Dedifferentiated amniotic fluid mesenchymal stem cell (primary cell): ENCODE measurements around the gene UBASH3B.
"Not testable (repeated sequence)": the region's sequence is repeated elsewhere in the genome, so short reads cannot be mapped to it uniquely, and the experiment has no call there.

Source experiments
- DNase-seq: peaks from one replicate; pipeline ENCODE4 v3.0.0-alpha.2; 2016; ENCODE audit errors: extremely low spot score

UBASH3B gene

DNA sequence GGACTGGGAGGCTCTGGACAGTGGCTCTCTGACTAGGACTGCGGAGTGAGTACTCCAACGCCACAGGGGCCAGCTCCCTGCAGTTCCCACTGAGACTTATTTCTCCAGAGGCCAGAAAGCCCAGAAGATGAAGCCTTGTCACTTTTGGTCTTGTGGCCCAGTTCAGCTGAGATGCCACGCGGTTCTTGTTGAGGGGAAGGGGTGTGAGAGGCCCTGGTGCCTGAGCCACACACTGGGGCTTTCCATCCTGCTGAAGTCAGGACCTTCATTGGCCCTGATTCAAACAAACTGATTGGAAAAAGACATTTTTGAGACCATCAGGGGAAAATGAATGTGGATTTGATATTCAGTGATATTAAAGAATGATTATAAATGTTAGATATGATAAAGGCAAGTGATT is 73.6 kb downstream of the UBASH3B start:
- DNase-seq, result no peak

GRCh38 chr11:122730694-122731093 is 75.2 kb downstream of the UBASH3B start:
- DNase-seq, result not testable (repeated sequence)

- peak; percentile 25 for DNase-seq
Measured at GRCh38 chr11:122731500-122731913, 76.0 kb downstream of the UBASH3B start.

DNA sequence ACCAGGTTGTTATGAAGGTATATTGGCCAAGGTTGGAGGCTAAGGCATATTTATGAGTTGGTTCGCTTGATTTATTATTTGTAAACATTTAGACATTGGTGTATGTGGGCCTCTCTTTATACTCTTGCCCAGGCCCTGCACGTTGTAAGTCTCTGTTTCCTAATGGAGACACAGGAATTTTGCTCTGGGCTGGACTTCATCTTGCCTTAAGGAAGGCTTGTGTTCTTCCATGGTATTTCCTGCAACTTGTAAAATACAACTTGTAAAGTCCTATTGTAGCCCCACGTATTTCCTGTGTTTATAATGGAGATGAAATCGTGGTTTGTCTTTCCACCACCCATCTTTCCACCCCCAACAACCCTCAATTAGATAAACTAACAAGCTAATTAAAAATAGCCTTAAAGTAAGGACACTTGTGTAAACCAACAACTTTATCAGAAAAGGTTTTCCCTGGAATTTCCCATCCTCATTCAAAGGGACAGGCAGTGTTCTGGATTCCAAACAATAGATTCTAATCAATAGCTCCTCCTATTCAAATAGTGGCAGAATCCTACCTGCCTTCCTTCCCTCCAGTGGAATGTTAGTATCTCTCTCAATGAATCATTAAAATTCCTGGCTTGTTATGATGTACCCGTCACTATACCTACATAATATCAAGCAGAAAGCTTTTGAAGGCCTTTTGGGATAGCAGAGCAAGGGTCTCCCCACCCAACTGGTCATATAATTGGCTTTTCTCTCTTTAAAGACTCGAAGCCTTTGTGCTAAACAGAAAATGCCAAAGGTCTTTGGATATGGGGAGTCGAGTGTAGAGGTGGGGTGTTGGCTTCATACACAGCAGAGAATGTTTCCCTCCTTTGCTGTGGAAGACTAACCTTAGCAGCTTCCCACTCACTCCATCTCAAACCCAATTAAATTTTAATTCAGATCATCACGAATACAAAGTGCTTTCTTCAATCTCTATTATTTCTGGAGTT is 77.1 kb downstream of the UBASH3B start:
- no peak for DNase-seq

- DNase-seq, result no peak
Measured at GRCh38 chr11:122733318-122733717, 77.8 kb downstream of the UBASH3B start.

GRCh38 chr11:122734848-122735496 is 79.5 kb downstream of the UBASH3B start:
- no peak for DNase-seq

- no peak for DNase-seq
Measured at GRCh38 chr11:122737951-122738693, 82.6 kb downstream of the UBASH3B start.

- DNase-seq, result no peak
Measured at GRCh38 chr11:122741613-122742300, 86.2 kb downstream of the UBASH3B start.

DNA sequence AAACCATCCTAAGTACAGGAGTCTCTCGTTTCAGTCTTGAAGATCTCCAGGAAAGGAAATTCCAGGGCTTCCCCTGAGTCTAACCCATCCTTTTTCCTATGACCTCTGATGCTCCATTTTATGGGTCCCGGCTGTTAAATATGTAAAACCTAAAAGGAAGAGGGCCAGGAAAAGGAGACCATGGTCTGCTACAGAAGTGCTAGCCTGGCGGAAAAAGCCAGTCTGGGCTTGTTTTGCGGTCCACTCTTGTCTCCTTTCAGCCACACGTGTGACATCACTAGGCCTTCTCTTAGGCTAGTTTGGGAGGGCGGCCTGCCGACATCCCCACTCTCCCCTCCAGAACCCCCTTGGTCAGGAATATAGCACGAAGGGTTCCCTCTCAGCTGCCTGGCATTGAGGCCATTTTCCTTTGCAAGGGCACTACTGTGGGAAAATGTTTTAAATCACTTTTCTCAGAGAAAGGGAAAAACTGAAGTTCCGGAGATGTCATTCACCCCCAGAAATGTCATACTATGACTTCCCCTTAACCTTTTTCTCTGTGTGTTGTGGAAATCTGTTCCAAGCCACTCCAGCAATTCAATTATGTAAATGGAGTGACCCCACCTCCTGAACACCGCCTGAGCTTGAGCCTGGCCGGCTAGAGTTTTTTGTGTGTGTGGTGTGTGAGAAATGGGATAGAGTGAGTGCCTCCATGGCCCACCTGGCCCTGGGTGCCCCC is 86.9 kb downstream of the UBASH3B start:
- DNase-seq, result no peak

DNA sequence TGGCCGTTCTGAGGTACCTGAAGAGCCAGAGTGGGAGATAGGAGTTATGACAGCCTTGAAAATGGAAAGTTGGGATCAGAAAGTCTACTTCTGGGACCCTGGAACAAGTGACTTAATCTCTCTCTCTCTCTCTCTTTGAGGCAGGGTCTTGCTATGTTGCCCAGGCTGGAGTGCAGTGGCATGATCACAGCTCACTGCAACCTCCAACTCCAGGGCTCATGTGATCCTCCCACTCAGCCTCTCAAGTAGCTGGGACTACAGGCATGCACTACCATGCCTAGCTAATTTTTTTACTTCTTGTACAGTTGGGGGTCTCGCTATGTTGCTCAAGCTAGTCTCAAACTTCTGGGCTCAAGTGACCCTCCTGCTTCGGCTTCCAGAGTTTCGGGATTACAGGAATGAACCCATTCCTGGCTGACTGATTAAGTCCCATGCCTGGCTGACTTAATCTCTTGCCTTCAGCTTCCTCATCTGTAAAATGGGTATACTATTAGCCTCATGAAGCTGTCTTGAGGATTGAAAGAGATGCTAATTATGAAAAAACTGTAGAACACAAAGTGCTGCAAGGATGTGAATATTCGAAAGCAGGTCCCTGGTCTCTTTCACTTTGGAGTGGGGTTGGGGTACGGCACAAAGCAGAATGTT is 87.7 kb downstream of the UBASH3B start:
- DNase-seq, result no peak

DNA sequence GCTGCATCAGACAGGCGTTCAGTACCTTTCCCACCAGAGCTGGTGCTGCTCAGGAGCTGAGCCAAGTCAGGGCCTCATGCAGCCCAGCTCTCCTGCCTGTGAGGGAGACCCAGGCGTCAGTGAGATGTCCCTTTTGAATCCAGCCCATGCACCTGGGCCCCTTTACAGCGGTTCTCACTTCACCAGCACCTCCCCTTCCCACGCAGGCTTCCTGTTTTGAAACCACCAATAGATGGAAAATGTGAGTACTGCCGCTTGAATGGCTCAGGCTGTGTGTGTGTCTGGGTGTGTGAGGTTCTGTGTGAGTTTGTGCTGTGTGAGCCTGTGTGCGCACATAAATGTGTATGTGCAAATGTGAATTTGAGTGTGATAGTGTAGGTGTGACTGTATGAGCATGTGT is 88.4 kb downstream of the UBASH3B start:
- DNase-seq, result no peak

GRCh38 chr11:122744357-122744756 is 88.8 kb downstream of the UBASH3B start:
- DNase-seq, result no peak

DNA sequence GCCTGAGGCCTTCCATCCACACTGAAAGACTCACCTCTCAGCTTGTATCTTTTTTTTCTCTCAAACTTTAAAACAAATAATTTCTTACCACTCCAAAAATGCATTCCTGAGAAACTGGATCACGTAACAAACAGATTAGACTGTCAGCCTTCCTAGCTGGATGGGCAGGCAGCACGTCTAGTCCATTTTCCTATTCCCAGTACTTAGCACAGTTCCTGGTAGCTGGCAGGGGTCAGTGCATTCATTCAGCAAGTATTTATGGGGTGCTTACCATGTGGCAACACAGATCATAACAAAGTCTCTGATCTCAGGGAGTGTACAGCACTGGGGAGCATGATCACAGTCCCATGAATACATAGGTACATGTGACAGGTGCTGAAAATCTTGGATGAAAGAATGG is 89.6 kb downstream of the UBASH3B start:
- DNase-seq, result no peak

GRCh38 chr11:122746050-122746478 is 90.5 kb downstream of the UBASH3B start:
- DNase-seq, result no peak

GRCh38 chr11:122746611-122747244 is 91.2 kb downstream of the UBASH3B start:
- no peak for DNase-seq

GRCh38 chr11:122747351-122747781 is 91.8 kb downstream of the UBASH3B start:
- DNase-seq, result no peak

- peak; percentile 54 for DNase-seq
Measured at GRCh38 chr11:122749005-122749687, 93.6 kb downstream of the UBASH3B start.

GRCh38 chr11:122750049-122750448 is 94.5 kb downstream of the UBASH3B start:
- no peak for DNase-seq
